ENCODE results near the gene TPRG1L.

The TPRG1L gene

DNA sequence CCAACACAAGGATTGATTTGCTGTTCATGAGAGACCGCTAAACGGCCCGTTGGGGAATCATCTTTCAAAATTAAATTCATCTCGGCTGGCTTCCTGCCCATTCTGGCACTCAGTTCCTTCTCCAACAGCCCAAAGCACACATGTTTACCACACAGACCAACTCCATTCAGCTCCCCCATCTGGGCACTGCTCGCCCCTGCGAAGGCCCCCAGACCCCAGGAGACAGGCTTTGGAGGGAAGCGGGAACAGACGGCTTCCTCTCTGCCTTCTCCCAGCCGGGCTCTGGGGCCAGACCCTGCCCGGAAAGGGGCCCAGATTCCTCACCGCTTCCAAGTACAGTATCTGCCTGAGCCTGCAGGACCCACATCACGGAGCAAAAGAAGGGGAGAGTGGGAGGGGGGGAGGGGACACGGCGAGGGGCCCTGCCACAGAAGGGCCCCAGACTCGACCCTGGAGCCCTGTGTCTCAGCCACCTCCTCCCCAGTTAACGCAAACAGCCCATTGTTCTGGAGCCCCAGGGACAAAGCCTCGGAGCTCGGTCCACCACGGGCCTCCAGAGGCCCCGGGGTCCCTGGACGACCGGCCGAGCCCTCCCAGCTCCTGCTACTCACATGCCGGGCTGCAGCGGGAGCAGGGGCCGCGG lies 14.2 kb upstream of the TPRG1L start:
- DNase-seq (ENCODE audit: insufficient read length, low spot score) (no peak), FAIRE-seq (no peak)
- TF ChIP-seq, protein P1, sequence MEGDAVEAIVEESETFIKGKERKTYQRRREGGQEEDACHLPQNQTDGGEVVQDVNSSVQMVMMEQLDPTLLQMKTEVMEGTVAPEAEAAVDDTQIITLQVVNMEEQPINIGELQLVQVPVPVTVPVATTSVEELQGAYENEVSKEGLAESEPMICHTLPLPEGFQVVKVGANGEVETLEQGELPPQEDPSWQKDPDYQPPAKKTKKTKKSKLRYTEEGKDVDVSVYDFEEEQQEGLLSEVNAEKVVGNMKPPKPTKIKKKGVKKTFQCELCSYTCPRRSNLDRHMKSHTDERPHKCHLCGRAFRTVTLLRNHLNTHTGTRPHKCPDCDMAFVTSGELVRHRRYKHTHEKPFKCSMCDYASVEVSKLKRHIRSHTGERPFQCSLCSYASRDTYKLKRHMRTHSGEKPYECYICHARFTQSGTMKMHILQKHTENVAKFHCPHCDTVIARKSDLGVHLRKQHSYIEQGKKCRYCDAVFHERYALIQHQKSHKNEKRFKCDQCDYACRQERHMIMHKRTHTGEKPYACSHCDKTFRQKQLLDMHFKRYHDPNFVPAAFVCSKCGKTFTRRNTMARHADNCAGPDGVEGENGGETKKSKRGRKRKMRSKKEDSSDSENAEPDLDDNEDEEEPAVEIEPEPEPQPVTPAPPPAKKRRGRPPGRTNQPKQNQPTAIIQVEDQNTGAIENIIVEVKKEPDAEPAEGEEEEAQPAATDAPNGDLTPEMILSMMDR (IDR thresholded peaks at IDR 0.05; ENCODE audit: insufficient read depth, missing control alignments): no peak

DNA sequence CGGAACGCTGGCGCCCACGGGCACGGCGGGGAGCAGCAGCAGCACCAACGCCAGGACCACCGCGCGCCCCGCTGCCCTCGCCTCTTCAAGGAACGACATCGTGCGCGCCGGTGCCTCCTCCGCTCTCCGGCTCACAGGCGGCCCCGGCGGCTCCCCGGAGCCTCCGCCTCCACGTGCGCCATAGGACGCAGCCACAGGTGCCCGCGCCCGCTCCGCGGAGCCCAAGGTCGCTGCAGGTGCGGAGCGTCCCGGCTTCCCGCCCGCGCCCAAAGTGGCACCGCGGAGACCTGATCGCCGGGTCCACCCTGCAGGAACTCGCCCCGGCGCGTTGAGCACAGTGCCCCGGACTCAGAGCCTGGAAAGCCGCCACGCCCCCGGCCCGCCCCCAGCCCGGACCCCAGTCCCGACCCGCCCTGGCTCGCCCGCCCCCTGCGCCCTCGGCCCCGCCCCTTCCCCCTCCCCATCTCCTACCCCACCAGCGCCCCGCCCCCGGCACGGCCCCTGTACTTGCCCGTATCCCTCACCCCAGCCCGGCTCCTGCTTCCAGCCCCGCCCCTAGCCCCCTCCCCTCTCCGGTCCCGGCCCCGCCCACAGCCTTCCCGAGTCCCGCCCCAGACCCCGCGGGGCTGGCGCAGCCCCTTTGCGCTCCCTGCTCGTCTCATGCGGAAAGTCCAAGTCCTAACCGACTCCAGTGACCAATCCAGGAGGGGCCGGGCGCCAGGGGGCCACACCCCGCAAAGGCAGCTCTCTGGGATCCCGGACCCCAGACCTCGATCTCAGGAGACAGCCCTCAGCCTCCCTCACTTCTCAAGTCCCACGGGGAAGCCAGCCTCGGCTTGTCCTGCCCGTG lies 13.4 kb upstream of the TPRG1L start, which contains the start of gene MEGF6:
Gene MEGF6 (minus strand): TSS at position 339 of the 850 bp plus-strand sequence. CDS start 240 bp downstream, at position 99.
- DNase-seq (ENCODE audit: insufficient read length, low spot score): peak; percentile 61
- FAIRE-seq: no peak
- TF ChIP-seq, protein P1 (IDR thresholded peaks at IDR 0.05; ENCODE audit: insufficient read depth, missing control alignments): no peak

GRCh38 chr1:3612123-3612522 lies 12.7 kb upstream of the TPRG1L start:
- TF ChIP-seq, protein P1 (IDR thresholded peaks at IDR 0.05; ENCODE audit: insufficient read depth, missing control alignments): no peak
- FAIRE-seq: no peak
- no peak for DNase-seq (ENCODE audit: insufficient read length, low spot score)

- DNase-seq (ENCODE audit: insufficient read length, low spot score): no peak
- TF ChIP-seq, protein P1 (IDR thresholded peaks at IDR 0.05; ENCODE audit: insufficient read depth, missing control alignments): peak; percentile 38
- no peak for FAIRE-seq
Measured at GRCh38 chr1:3614755-3615742, 9.8 kb upstream of the TPRG1L start.

- DNase-seq (ENCODE audit: insufficient read length, low spot score) (no peak), FAIRE-seq (no peak)
- TF ChIP-seq, protein P1 (IDR thresholded peaks at IDR 0.05; ENCODE audit: insufficient read depth, missing control alignments): no peak
Measured at GRCh38 chr1:3616861-3617260, 8.0 kb upstream of the TPRG1L start.

DNA sequence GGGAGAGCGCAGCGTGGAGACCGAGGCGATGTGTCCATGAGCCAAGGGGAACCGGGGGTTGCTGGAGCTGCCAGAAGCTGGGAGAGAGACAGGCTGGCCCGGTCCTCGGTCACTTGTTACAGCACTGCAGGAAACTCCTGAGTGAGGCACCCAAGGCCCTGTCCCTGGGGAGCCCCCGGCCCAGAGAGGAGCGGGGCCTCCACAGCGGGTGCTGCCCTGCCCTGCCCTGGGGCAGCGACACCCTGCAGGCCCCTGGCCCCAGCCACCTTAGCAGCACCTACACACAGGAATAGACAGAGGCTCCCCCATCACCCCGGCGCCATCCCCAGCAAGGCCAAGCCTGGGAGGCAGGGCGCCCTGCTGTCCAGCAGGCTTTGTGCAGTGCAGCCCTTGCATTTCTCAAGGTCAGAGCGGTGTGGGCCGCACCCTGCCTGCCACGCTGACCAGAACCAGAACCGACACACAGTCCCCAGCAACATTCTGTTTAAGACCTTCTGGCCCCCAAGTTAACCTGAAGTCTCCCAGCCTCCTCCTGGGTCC lies 6.9 kb upstream of the TPRG1L start:
- TF ChIP-seq, protein P1 (IDR thresholded peaks at IDR 0.05; ENCODE audit: insufficient read depth, missing control alignments): no peak
- no peak for FAIRE-seq
- no peak for DNase-seq (ENCODE audit: insufficient read length, low spot score)
